ENCODE measurements around the gene NFKBIL1. TPM values are rescaled to one million over a fixed set of nuclear protein-coding genes. Genes with fewer than 3 reads are reported as not detected.

Gene NFKBIL1
- total and polyA plus RNA-seq, 9 of the 15 experiments (the other 6 are each of a cell fraction or from before 2014, with no cell fraction given), result 0.49 to 33.1 (median 7.6) TPM

- TF ChIP-seq CEBPB (tag; IDR thresholded peaks at IDR 0.05), result peak; percentile 92
- no peak for TF ChIP-seq ZNF57 (CRISPR knock-in tag; IDR thresholded peaks at IDR 0.05)
- TF ChIP-seq ZBTB49 (CRISPR knock-in tag; IDR thresholded peaks at IDR 0.05; ENCODE audit: borderline replicate concordance), result 0 out of 2 replicates have a peak, but pooled peaks have one; percentile 34
- TF ChIP-seq PTBP1 (IDR thresholded peaks at IDR 0.05; ENCODE audit: low read depth, low read length), result no peak
- no peak for TF ChIP-seq CBX5 (IDR thresholded peaks at IDR 0.05; ENCODE audit: borderline replicate concordance, low read depth)
- no peak for TF ChIP-seq ZFPM2 (CRISPR knock-in tag; IDR thresholded peaks at IDR 0.05)
- no peak for TF ChIP-seq TEAD1 (CRISPR knock-in tag; IDR thresholded peaks at IDR 0.05)
- no peak for TF ChIP-seq ZNF395 (CRISPR knock-in tag; IDR thresholded peaks at IDR 0.05)
- TF ChIP-seq HINFP (tag; conservative IDR thresholded peaks at IDR 0.05; ENCODE audit: low read depth), result no peak
- peak; percentile 24; the same call in 1 of the 2 replicates for TF ChIP-seq PKNOX1 (IDR thresholded peaks at IDR 0.05)
- TF ChIP-seq HEY1 (CRISPR knock-in tag; IDR thresholded peaks at IDR 0.05; ENCODE audit: borderline replicate concordance), result no peak
- TF ChIP-seq ZNF121 (CRISPR knock-in tag; conservative IDR thresholded peaks at IDR 0.05), result no peak
- no peak for TF ChIP-seq TGIF2 (CRISPR knock-in tag; IDR thresholded peaks at IDR 0.05)
- no peak for TF ChIP-seq NFYB (IDR thresholded peaks at IDR 0.05; ENCODE audit: extremely low read depth, insufficient read length)
- no peak for TF ChIP-seq ZBTB12 (CRISPR knock-in tag; IDR thresholded peaks at IDR 0.05)
- TF ChIP-seq TBL1XR1 (IDR thresholded peaks at IDR 0.05; ENCODE audit: low read length in 2 of 2), result no peak; a peak in 1 of 4 replicates
- no peak for TF ChIP-seq ZNF551 (CRISPR knock-in tag; IDR thresholded peaks at IDR 0.05)
- no peak for TF ChIP-seq TFE3 (CRISPR knock-in tag; IDR thresholded peaks at IDR 0.05)
Measured at GRCh38 chr6:31541059-31541657, 6.2 kb upstream of the NFKBIL1 start (continued).
